ENCODE measurements around the gene STAMBP. TPM values are rescaled to one million over a fixed set of nuclear protein-coding genes. Genes with fewer than 3 reads are reported as not detected.

STAMBP gene
- total and polyA plus RNA-seq, 8 donors = 9.8 to 24.4 (median 13.2) TPM

GRCh38 chr2:73822276-73822675, 6.5 kb upstream of the STAMBP start:
- DNase-seq (no peak), FAIRE-seq (no peak), ATAC-seq (no peak)
- 13 to 30% methylated on average over 1 of the region's 1 CpG for WGBS, 2 donors
- Histone ChIP-seq H3K9me3 (no peaks in the 10 kb centered on the region), H3K36me3 (no peaks in the 10 kb centered on the region), H3K27me3 (no peaks in the 10 kb centered on the region), H3K27ac (no peak overlapping the region), H3K4me3 (no peak overlapping the region), H3K4me1 (no peaks in the 10 kb centered on the region)
- intact Hi-C loops (cut with DNase I) = loop anchor here in 1 of 3 donors (10.0 kb wide), 1 partner anchor 513 kb away; no protein-coding TSS in a partner anchor
- TF ChIP-seq, protein P1, sequence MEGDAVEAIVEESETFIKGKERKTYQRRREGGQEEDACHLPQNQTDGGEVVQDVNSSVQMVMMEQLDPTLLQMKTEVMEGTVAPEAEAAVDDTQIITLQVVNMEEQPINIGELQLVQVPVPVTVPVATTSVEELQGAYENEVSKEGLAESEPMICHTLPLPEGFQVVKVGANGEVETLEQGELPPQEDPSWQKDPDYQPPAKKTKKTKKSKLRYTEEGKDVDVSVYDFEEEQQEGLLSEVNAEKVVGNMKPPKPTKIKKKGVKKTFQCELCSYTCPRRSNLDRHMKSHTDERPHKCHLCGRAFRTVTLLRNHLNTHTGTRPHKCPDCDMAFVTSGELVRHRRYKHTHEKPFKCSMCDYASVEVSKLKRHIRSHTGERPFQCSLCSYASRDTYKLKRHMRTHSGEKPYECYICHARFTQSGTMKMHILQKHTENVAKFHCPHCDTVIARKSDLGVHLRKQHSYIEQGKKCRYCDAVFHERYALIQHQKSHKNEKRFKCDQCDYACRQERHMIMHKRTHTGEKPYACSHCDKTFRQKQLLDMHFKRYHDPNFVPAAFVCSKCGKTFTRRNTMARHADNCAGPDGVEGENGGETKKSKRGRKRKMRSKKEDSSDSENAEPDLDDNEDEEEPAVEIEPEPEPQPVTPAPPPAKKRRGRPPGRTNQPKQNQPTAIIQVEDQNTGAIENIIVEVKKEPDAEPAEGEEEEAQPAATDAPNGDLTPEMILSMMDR (IDR thresholded peaks at IDR 0.05) = no peak

- no peaks in the 10 kb centered on the region for H3K36me3 ChIP-seq
- no peaks in the 10 kb centered on the region for H3K4me1 ChIP-seq
- TF ChIP-seq, protein P1 (IDR thresholded peaks at IDR 0.05) = no peak
- no peaks in the 10 kb centered on the region for H3K27me3 ChIP-seq
- no peak overlapping the region for H3K4me3 ChIP-seq
- intact Hi-C loops (cut with DNase I) = loop anchor here in 1 of 3 donors (10.0 kb wide), 1 partner anchor 512 kb away; no protein-coding TSS in a partner anchor
- WGBS, 2 donors = 74 to 87% methylated on average over 2 of the region's 2 CpGs
- no peak for DNase-seq
- no peak for FAIRE-seq
- H3K9me3 ChIP-seq = no peaks in the 10 kb centered on the region
- H3K27ac ChIP-seq = no peak overlapping the region
- no peak for ATAC-seq
Measured at GRCh38 chr2:73822991-73823390, 5.8 kb upstream of the STAMBP start.

- intact Hi-C loops (cut with DNase I) = loop anchor here in 1 of 3 donors (10.0 kb wide), 1 partner anchor 511 kb away; no protein-coding TSS in a partner anchor
- Histone ChIP-seq H3K27me3 (no peaks in the 10 kb centered on the region), H3K9me3 (no peaks in the 10 kb centered on the region), H3K27ac (no peak overlapping the region), H3K4me3 (no peak overlapping the region), H3K4me1 (peaks cover 0 to 4% (median 0%) of the 10 kb centered on the region in 3 donors), H3K36me3 (no peaks in the 10 kb centered on the region)
- TF ChIP-seq, protein P1 (IDR thresholded peaks at IDR 0.05) = no peak
- FAIRE-seq (no peak), DNase-seq (no peak), ATAC-seq (no peak)
- 10 to 14% methylated on average over 2 of the region's 2 CpGs for WGBS, 2 donors
Measured at GRCh38 chr2:73823416-73823815, 5.3 kb upstream of the STAMBP start.

DNA sequence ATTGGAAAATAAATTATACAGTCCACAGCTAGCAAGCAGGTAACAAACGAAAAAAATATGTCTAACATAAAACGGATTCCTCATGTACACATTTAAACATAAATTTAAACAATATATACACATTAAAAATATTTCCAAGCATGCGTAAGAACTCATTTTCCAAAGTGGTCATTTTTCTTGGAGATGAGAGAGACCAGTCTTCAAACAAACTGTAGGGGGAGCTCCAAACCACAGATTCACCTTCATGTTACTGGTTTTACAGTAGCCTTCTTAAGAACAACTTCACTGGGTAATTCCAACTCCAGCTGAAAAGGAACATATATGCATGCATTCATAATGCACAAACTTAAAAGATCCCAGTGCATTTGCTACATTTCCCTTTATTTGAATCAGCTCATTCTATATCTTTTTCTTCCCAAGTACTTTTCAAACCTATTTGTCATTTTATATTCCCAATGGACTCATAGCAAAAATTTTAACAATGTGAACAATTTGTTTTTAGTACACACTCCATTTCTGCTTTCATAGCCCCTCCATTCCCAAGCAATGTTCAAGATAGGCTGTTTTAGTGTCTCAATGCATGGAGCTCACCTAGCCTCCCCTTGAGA, 4.7 kb upstream of the STAMBP start:
- FAIRE-seq (peak; percentile 74), ATAC-seq (peak in 3 of 4 donors; percentile 42 to 57 (median 49)), DNase-seq (peak in 3 of 6 donors; percentile 26 to 36 (median 30))
- H3K9me3 ChIP-seq = no peaks in the 10 kb centered on the region
- WGBS, 2 donors = 6% methylated on average over 3 of the region's 3 CpGs
- TF ChIP-seq, protein P1 (IDR thresholded peaks at IDR 0.05) = peak; percentile 59 to 75 (median 63)
- no peaks in the 10 kb centered on the region for H3K27me3 ChIP-seq
- intact Hi-C loops (cut with DNase I) = loop anchor here in 1 of 3 donors (10.0 kb wide), 1 partner anchor 511 kb away; no protein-coding TSS in a partner anchor
- no peak overlapping the region for H3K27ac ChIP-seq
- no peaks in the 10 kb centered on the region for H3K36me3 ChIP-seq
- no peak overlapping the region for H3K4me3 ChIP-seq
- peaks cover 0 to 5% (median 0%) of the 10 kb centered on the region in 3 donors for H3K4me1 ChIP-seq

DNA sequence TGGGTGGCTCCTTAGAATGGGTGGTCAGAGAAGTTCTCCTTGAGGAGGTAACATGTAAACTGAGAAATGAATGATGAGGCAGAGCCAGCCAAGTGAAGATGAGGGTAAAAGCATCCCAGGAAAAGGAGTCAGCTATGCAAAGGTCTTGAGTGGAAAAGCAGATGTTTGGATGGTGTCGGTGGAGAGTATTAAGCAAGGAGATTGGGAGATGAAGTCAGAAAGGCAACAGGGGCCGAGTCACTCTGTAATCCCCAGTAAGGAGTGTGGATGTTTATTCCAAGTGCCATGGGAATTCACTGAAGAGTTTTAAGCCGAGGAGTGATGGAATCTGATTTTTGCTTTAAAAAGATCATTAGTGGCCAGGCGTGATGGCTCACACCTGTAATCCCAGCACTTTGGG, 3.4 kb upstream of the STAMBP start:
- H3K4me1 ChIP-seq = peaks cover 7 to 13% (median 9%) of the 10 kb centered on the region in 3 donors
- TF ChIP-seq, protein P1 (IDR thresholded peaks at IDR 0.05) = no peak
- H3K27ac ChIP-seq = no peak overlapping the region
- intact Hi-C loops (cut with DNase I) = loop anchor here in 1 of 3 donors (10.0 kb wide), 1 partner anchor 509 kb away; no protein-coding TSS in a partner anchor
- no peaks in the 10 kb centered on the region for H3K27me3 ChIP-seq
- H3K4me3 ChIP-seq = no peak overlapping the region
- FAIRE-seq (no peak), DNase-seq (no peak), ATAC-seq (no peak)
- H3K9me3 ChIP-seq = no peaks in the 10 kb centered on the region
- H3K36me3 ChIP-seq = no peaks in the 10 kb centered on the region
- WGBS, 2 donors = 55 to 58% methylated on average over 4 of the region's 4 CpGs

All from pancreas (tissue), 10 donors.